Lung (tissue), 12 donors: ENCODE data around the gene DNER. TPM values are rescaled to one million over a fixed set of nuclear protein-coding genes. Genes with fewer than 3 reads are reported as not detected.

Experiments
- ATAC-seq: fragments of 200-7000 bp; cut with Tn5 transposase; one replicate; pipeline ENCODE4 v1.9.1; 2020; ENCODE audit warnings: moderate number of reproducible peaks; ENCODE audit not compliant: insufficient read depth, low FRiP score
- DNase-seq, 3 donors: peaks; one replicate each; pipeline ENCODE4 v3.0.0-alpha.2; 2013 to 2017
- H3K27ac ChIP-seq, 2 donors: one replicate each; pipeline ENCODE4 v1.5.1; 2013; ENCODE audit warnings: mild to moderate bottlenecking in 2 of 2, moderate library complexity in 2 of 2, control low read depth in 1 of 2, inconsistent platforms in 1 of 2, low read depth in 1 of 2, low read length in 1 of 2
- H3K27me3 ChIP-seq, 3 donors: one replicate each; pipeline ENCODE4 v1.5.1; 2013; ENCODE audit warnings: low read length in 2 of 3; ENCODE audit not compliant: control insufficient read depth in 3 of 3, insufficient read depth in 3 of 3
- H3K36me3 ChIP-seq, 4 donors: one replicate each; pipeline ENCODE4 v1.5.1; 2013; ENCODE audit warnings: low read length in 4 of 4, mild to moderate bottlenecking in 1 of 4, moderate library complexity in 1 of 4; ENCODE audit not compliant: control insufficient read depth in 4 of 4, insufficient read depth in 4 of 4
- H3K4me1 ChIP-seq, 5 donors: one replicate each; pipeline ENCODE4 v1.5.1; 2013; ENCODE audit warnings: low read length in 5 of 5, mild to moderate bottlenecking in 2 of 5, moderate library complexity in 1 of 5; ENCODE audit not compliant: control insufficient read depth in 5 of 5, insufficient read depth in 5 of 5
- H3K4me3 ChIP-seq: one replicate; pipeline ENCODE4 v1.5.1; 2013; ENCODE audit warnings: mild to moderate bottlenecking, control low read depth, moderate library complexity
- H3K9ac ChIP-seq, 2 donors: one replicate each; pipeline ENCODE4 v1.5.1; 2013; ENCODE audit warnings: low read length in 2 of 2, control low read depth in 1 of 2; ENCODE audit not compliant: insufficient read depth in 1 of 2
- H3K9me3 ChIP-seq, 4 donors: one replicate each; pipeline ENCODE4 v1.5.1; 2013; ENCODE audit warnings: low read length in 3 of 4, mild to moderate bottlenecking in 1 of 4, moderate library complexity in 1 of 4; ENCODE audit not compliant: control insufficient read depth in 4 of 4, insufficient read depth in 3 of 4
- WGBS, 2 donors: extraction: QIAGEN DNeasy Blood & Tissue Kit; methylation state at CpG; one replicate each; pipeline ENCODE4 v1.1.7; 2013; 5-methylcytosine and 5-hydroxymethylcytosine counted together
- polyA plus RNA-seq, 2 donors: library from polyadenylated mRNA; stranded (reverse); fragments of 200-250 nt; gene quantifications; one replicate each; pipeline ENCODE4 v1.2.1, GENCODE V29; 2013
- total RNA-seq, 2 donors: library from RNA; depleted of rRNA in 1 of 2; stranded (reverse); fragments of >200 nt in 1 of 2; gene quantifications; one replicate each; pipeline ENCODE4 v1.2.1, GENCODE V29; 2014 to 2021
- TF ChIP-seq, protein P1 (sequence below): IDR thresholded peaks from 2 replicates; pipeline ENCODE4 v1.5.1; 2012; ENCODE audit warnings: mild to moderate bottlenecking; ENCODE audit errors: control extremely low read depth, extremely low read depth
- donor health status: control.
- donor health status: control.
- donor health status: Bipolar disorder and iron deficiency.
- donor health status: healthy.
- donor health status: DM: yes; HTN: yes; CAD: no.

DNER gene
- total and polyA plus RNA-seq, 4 donors = 0.63 to 5.8 (median 3.3) TPM

DNA sequence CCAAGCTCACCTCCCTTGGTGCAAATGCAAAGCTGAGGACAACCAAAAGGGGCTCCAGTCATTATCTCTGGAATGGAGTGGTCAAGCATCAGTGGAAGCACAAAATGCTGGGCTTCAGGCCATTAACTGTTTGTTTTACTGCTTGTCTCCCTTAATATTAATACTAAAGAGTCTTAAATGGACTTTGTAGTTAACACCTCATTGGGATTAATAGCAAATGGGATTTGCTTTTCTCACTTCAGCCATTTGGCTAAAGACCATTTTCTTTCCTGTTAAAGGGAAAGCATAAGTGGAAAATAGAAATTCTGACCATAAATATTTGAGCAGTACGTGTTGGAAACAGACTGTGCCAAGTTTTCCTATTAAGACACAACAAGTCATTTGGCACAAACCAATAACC is 154.4 kb downstream of the DNER start:
- TF ChIP-seq, protein P1, sequence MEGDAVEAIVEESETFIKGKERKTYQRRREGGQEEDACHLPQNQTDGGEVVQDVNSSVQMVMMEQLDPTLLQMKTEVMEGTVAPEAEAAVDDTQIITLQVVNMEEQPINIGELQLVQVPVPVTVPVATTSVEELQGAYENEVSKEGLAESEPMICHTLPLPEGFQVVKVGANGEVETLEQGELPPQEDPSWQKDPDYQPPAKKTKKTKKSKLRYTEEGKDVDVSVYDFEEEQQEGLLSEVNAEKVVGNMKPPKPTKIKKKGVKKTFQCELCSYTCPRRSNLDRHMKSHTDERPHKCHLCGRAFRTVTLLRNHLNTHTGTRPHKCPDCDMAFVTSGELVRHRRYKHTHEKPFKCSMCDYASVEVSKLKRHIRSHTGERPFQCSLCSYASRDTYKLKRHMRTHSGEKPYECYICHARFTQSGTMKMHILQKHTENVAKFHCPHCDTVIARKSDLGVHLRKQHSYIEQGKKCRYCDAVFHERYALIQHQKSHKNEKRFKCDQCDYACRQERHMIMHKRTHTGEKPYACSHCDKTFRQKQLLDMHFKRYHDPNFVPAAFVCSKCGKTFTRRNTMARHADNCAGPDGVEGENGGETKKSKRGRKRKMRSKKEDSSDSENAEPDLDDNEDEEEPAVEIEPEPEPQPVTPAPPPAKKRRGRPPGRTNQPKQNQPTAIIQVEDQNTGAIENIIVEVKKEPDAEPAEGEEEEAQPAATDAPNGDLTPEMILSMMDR = no peak
- ATAC-seq (no peak), DNase-seq (peak in 2 of 3 donors; percentile 54 to 76)
- H3K4me3 ChIP-seq = no peak overlapping the region
- no peak overlapping the region for H3K27ac ChIP-seq
- no peaks in the 10 kb centered on the region for H3K27me3 ChIP-seq
- no peaks in the 10 kb centered on the region for H3K36me3 ChIP-seq
- 49 to 81% methylated on average over 1 of the region's 1 CpG for WGBS, 2 donors
- no peak overlapping the region for H3K9ac ChIP-seq
- H3K9me3 ChIP-seq = peaks cover 0 to 5% (median 0%) of the 10 kb centered on the region in 4 donors
- peaks cover 0 to 14% (median 0%) of the 10 kb centered on the region in 5 donors for H3K4me1 ChIP-seq

DNA sequence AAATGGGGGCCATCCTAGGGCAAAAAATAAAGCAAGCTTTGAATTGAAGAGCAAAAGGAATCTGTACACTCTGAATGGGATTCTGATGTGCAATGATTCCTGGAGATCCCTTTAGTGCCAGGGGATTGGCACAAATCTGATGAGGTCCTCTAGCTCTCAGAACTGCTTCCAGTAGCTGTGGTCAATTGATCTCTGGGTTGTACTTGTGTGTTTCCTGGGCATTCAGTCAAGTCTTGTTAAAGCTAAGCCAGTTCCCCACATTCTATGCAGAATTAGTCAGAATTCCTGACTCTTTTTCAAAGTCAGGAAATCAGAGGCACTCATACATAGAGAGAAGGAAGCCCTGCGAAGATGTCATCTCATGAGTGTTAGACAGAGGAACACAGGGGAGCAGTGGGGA is 161.3 kb downstream of the DNER start:
- Histone ChIP-seq H3K9me3 (peaks cover 0 to 2% (median 0%) of the 10 kb centered on the region in 4 donors), H3K4me3 (no peak overlapping the region), H3K27me3 (no peaks in the 10 kb centered on the region), H3K4me1 (peaks cover 0 to 6% (median 0%) of the 10 kb centered on the region in 5 donors), H3K36me3 (no peaks in the 10 kb centered on the region), H3K9ac (no peak overlapping the region), H3K27ac (no peak overlapping the region)
- ATAC-seq (no peak), DNase-seq (no peak)
- WGBS, 2 donors = 81 to 91% methylated on average over 1 of the region's 1 CpG
- TF ChIP-seq, protein P1 = no peak

DNA sequence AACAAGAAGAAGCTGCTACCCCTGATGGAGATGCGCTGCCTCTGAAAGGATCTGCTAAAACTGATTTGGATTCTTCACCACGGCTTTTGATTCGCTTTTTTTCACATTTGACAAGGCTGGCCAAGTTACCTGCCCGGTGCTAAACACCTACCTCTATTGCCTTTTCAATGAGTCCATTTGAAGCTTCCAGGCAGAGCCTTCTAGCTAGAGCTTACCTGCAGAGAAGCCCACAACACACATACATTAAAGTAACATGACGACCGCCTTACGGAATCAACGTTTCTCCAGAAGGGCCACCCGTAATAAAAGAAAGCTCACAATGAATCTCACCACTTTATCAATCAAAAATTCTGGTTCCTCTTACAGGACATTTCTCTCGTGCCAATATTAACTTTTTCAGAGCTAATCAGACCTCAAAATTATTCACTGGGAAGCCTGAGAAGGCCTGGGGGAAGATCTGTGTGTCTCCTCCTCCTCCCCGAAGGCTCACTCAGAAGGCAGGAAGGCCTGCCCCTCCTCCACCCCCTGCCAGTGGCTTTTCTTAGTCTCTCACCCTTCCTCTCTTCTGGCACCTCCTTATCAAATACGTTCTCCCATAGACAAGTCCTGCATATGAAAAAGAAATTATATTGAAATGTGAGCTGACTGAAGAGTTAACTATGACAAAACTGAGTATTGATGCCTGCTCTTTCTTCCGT is 171.0 kb downstream of the DNER start:
- Histone ChIP-seq H3K9me3 (no peaks in the 10 kb centered on the region), H3K4me1 (no peaks in the 10 kb centered on the region), H3K9ac (no peak overlapping the region), H3K36me3 (no peaks in the 10 kb centered on the region), H3K27me3 (no peaks in the 10 kb centered on the region), H3K4me3 (no peak overlapping the region), H3K27ac (no peak overlapping the region)
- WGBS, 2 donors = 87 to 89% methylated on average over 13 of the region's 13 CpGs
- no peak for DNase-seq
- ATAC-seq = no peak
- TF ChIP-seq, protein P1 = no peak

DNA sequence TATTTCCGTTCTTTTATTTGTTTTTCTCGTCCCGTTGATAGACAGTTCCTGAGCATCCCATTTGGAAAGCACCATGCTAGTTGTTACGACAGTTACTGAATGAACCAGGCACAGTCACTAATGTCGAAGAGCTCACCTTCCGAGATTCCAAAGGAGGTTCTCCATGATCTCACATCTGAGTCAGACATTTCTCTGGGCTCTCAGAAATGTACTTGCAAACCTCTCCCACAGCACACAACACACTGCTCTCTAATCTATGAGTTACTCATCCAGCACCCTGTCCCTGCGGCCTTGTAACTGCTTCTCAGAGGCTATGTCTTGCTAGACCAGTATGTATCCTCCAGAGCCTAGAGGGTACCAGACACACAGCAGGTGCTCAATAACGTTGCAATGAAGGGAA is 174.7 kb downstream of the DNER start:
- WGBS, 2 donors = 77 to 78% methylated on average over 8 of the region's 8 CpGs

More for the DNA sequence above, 174.7 kb downstream of the DNER start:
- Histone ChIP-seq H3K27me3 (no peaks in the 10 kb centered on the region), H3K9ac (no peak overlapping the region), H3K4me3 (no peak overlapping the region), H3K4me1 (no peaks in the 10 kb centered on the region), H3K27ac (no peak overlapping the region), H3K36me3 (no peaks in the 10 kb centered on the region), H3K9me3 (no peaks in the 10 kb centered on the region)
- TF ChIP-seq, protein P1 = no peak
- ATAC-seq = no peak
- DNase-seq = no peak
